ENCODE results near the gene ZNF91. TPM values are rescaled to one million over a fixed set of nuclear protein-coding genes. Genes with fewer than 3 reads are reported as not detected.
"Not testable (repeated sequence)": the region's sequence is repeated elsewhere in the genome, so short reads cannot be mapped to it uniquely, and the experiment has no call there.

Gene ZNF91
- total and polyA plus RNA-seq, 7 donors = 17.7 to 88.1 (median 39.8) TPM

- Histone ChIP-seq H3K36me3 (no peaks in the 10 kb centered on the region), H3K4me3 (no peak overlapping the region), H3K4me1 (no peaks in the 10 kb centered on the region), H3K27me3 (no peaks in the 10 kb centered on the region), H3K27ac (no peak overlapping the region), H3K9me3 (no peaks in the 10 kb centered on the region)
- no peak for DNase-seq
- WGBS, 2 donors = 76 to 84% methylated on average over 4 of the region's 4 CpGs
- TF ChIP-seq POLR2A (IDR thresholded peaks at IDR 0.05) (no peak), POLR2AphosphoS5 (IDR thresholded peaks at IDR 0.05) (no peak), EP300 (IDR thresholded peaks at IDR 0.05) (no peak), CTCF (IDR thresholded peaks at IDR 0.05) (no peak)
- intact Hi-C loops (cut with DNase I) = no loop called here
These were observed 101.1 kb downstream of the ZNF91 start for GRCh38 chr19:23294141-23294540.

DNA sequence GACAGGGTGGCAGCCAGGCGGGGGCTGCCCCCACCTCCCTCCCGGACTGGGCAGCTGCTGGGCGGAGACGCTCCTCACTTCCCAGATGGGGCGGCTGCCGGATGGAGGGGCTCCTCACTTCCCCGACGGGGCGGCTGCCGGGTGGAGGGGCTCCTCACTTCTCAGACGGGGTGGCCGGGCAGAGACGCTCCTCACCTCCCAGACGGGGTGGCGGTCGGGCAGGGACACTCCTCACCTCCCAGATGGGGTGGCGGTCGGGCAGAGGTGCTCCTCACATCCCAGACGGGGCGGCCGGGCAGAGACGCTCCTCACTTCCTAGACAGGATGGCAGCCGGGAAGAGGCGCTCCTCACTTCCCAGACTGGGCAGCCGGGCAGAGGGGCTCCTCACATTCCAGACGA lies 105.3 kb downstream of the ZNF91 start:
- H3K36me3 ChIP-seq; H3K9me3 ChIP-seq; H3K27ac ChIP-seq; intact Hi-C loops (cut with DNase I); DNase-seq; H3K4me3 ChIP-seq; H3K4me1 ChIP-seq; H3K27me3 ChIP-seq: not testable (repeated sequence)
- 96 to 97% methylated on average over 26 of the region's 26 CpGs for WGBS, 2 donors

Small RNA genes within 50 kb of the gene (small RNA-seq; reads per million reads assigned to genes)
- gene VN1R91P = 0 reads per million in 3 donors

Other genes starting within 250 kb of the ZNF91 start
- gene ZNF724, start 145.1 kb downstream of the ZNF91 start, total RNA-seq = 1 to 10 TPM in 2 of 4 donors, under 1 TPM in 2; 0.33 to 2.5 (median 1.5) TPM
- 1 to 10 TPM in 1 of 3 donors, under 1 TPM in 1, not detected in 1; 0.69 to 1.3 TPM for gene ZNF724, start 145.1 kb downstream of the ZNF91 start, polyA plus RNA-seq

All from sigmoid colon (tissue), 7 donors.